ENCODE results near the gene VAT1L.

Gene VAT1L

GRCh38 chr16:77890075-77890474 is 101.7 kb downstream of the VAT1L start:
- H3K9me2 ChIP-seq (replicated peaks; ENCODE audit: insufficient read depth, low read length) = no peaks in the 10 kb centered on the region
- DNase-seq = no peak
- H3K4me1 ChIP-seq (ENCODE audit: low read length) = no peaks in the 10 kb centered on the region
- TF ChIP-seq EZH2 (optimal IDR thresholded peaks at IDR 0.05; ENCODE audit: low read depth, low read length) (no peak), CTCF (IDR thresholded peaks at IDR 0.05; ENCODE audit: low read length) (no peak), EZH2phosphoT487 (IDR thresholded peaks at IDR 0.05; ENCODE audit: low read length) (no peak)
- no peaks in the 10 kb centered on the region for H4K20me1 ChIP-seq (ENCODE audit: insufficient read depth, low read length)
- no peak overlapping the region for H3K4me2 ChIP-seq (ENCODE audit: low read depth, low read length)
- no peak overlapping the region for H2AFZ ChIP-seq (ENCODE audit: low read length)
- no peak overlapping the region for H3K27ac ChIP-seq (ENCODE audit: low read length)
- no peak overlapping the region for H3K4me3 ChIP-seq (ENCODE audit: low read length)
- H3K79me2 ChIP-seq (ENCODE audit: low read length) = no peaks in the 10 kb centered on the region
- no peaks in the 10 kb centered on the region for H3K9me3 ChIP-seq (replicated peaks; ENCODE audit: insufficient read depth, low read length)
- no peaks in the 10 kb centered on the region for H3F3A ChIP-seq (ENCODE audit: insufficient read depth, low read length)
- H3K36me3 ChIP-seq (replicated peaks; ENCODE audit: insufficient read depth, low read length) = no peaks in the 10 kb centered on the region
- no peak overlapping the region for H3K9ac ChIP-seq (ENCODE audit: low read length)
- H3K27me3 ChIP-seq (replicated peaks; ENCODE audit: insufficient read depth, low read length) = no peaks in the 10 kb centered on the region

- Histone ChIP-seq H3K79me2 (ENCODE audit: low read length) (no peaks in the 10 kb centered on the region), H3K27me3 (replicated peaks; ENCODE audit: insufficient read depth, low read length) (no peaks in the 10 kb centered on the region), H3K4me1 (ENCODE audit: low read length) (no peaks in the 10 kb centered on the region), H3K4me2 (ENCODE audit: low read depth, low read length) (no peak overlapping the region), H3F3A (ENCODE audit: insufficient read depth, low read length) (no peaks in the 10 kb centered on the region), H4K20me1 (ENCODE audit: insufficient read depth, low read length) (no peaks in the 10 kb centered on the region), H3K9me3 (replicated peaks; ENCODE audit: insufficient read depth, low read length) (no peaks in the 10 kb centered on the region), H3K27ac (ENCODE audit: low read length) (no peak overlapping the region), H3K4me3 (ENCODE audit: low read length) (no peak overlapping the region), H3K9ac (ENCODE audit: low read length) (no peak overlapping the region), H3K36me3 (replicated peaks; ENCODE audit: insufficient read depth, low read length) (no peaks in the 10 kb centered on the region), H2AFZ (ENCODE audit: low read length) (no peak overlapping the region), H3K9me2 (replicated peaks; ENCODE audit: insufficient read depth, low read length) (no peaks in the 10 kb centered on the region)
- TF ChIP-seq EZH2 (optimal IDR thresholded peaks at IDR 0.05; ENCODE audit: low read depth, low read length) (no peak), CTCF (IDR thresholded peaks at IDR 0.05; ENCODE audit: low read length) (no peak), EZH2phosphoT487 (IDR thresholded peaks at IDR 0.05; ENCODE audit: low read length) (no peak)
- no peak for DNase-seq
Observed at GRCh38 chr16:77894162-77894561, 105.8 kb downstream of the VAT1L start.

GRCh38 chr16:77895962-77896361 is 107.6 kb downstream of the VAT1L start:
- Histone ChIP-seq H3K27ac (ENCODE audit: low read length) (no peak overlapping the region), H3K4me2 (ENCODE audit: low read depth, low read length) (no peak overlapping the region), H3K9ac (ENCODE audit: low read length) (no peak overlapping the region), H3K9me2 (replicated peaks; ENCODE audit: insufficient read depth, low read length) (no peaks in the 10 kb centered on the region), H3K79me2 (ENCODE audit: low read length) (no peaks in the 10 kb centered on the region), H3K36me3 (replicated peaks; ENCODE audit: insufficient read depth, low read length) (no peaks in the 10 kb centered on the region), H2AFZ (ENCODE audit: low read length) (no peak overlapping the region), H3K4me3 (ENCODE audit: low read length) (no peak overlapping the region), H3K9me3 (replicated peaks; ENCODE audit: insufficient read depth, low read length) (no peaks in the 10 kb centered on the region), H3F3A (ENCODE audit: insufficient read depth, low read length) (no peaks in the 10 kb centered on the region), H3K27me3 (replicated peaks; ENCODE audit: insufficient read depth, low read length) (no peaks in the 10 kb centered on the region), H3K4me1 (ENCODE audit: low read length) (no peaks in the 10 kb centered on the region), H4K20me1 (ENCODE audit: insufficient read depth, low read length) (no peaks in the 10 kb centered on the region)
- no peak for DNase-seq
- no peak for TF ChIP-seq EZH2phosphoT487 (IDR thresholded peaks at IDR 0.05; ENCODE audit: low read length)
- TF ChIP-seq CTCF (IDR thresholded peaks at IDR 0.05; ENCODE audit: low read length) = no peak
